HG02970 (cell line): ENCODE data around the gene TIA1.
A peak's percentile ranks its signal among the peaks of the same experiment; 100 is the strongest.
"Not testable (repeated sequence)": the region's sequence is repeated elsewhere in the genome, so short reads cannot be mapped to it uniquely, and the experiment has no call there.

ENCODE experiments used
- ATAC-seq: cut with Tn5 transposase; IDR thresholded peaks from one replicate; pipeline ENCODE4 v1.9.1; 2021; ENCODE audit warnings: mild to moderate bottlenecking, moderate library complexity, moderate number of reproducible peaks; ENCODE audit not compliant: unreplicated experiment, low FRiP score

Gene TIA1

GRCh38 chr2:70226781-70227180 lies 21.6 kb downstream of the TIA1 start:
- ATAC-seq: no peak

DNA sequence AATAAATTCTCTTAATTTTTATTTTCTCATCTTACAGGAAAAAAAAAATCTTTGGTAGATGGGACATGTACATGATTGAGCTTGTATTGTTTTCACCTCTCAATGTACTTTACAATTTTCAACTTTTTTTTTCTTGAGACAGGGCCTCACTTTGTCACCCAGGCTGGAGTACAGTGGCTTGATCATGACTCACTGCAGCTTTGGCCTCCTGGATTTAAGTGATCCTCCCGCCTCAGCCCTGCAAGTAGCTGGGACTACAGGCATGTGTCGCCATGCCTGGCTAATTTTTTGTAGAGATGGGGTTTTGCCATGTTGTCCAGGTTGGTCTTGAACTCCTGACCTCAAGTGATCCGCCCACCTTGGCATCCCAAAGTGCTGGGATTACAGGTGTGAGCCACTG lies 25.1 kb downstream of the TIA1 start:
- not testable (repeated sequence) for ATAC-seq

DNA sequence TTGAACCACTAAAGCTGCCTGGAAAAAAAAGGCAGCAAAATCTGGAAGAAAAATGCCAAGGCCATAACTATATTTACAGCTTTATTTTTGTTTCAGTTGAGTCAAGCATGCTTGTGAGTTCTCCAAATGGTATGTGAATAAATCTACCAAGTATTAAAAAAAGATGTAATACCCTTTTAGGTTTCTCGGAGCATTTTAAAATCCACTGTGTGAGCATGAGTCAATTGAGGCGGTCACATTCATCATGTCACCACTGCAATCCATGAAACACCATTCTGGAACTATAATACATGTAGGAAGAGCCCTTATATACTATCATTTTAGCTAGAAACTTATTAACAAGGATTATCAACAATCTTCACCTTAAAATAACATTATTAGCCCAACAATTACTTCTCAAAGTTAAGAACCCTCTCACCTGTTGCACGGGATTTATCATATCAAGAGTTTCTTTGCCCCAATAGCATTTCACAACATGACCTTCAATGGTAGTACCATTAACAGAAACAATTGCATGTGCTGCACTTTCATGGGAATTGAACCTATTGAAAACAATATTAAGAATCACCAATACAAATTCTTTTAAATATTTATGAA lies 33.4 kb downstream of the TIA1 start:
- no peak for ATAC-seq

- no peak for ATAC-seq
These were observed 34.1 kb downstream of the TIA1 start for GRCh38 chr2:70214365-70214764.

- no peak for ATAC-seq
These were observed 36.0 kb downstream of the TIA1 start for GRCh38 chr2:70212298-70212932.

DNA sequence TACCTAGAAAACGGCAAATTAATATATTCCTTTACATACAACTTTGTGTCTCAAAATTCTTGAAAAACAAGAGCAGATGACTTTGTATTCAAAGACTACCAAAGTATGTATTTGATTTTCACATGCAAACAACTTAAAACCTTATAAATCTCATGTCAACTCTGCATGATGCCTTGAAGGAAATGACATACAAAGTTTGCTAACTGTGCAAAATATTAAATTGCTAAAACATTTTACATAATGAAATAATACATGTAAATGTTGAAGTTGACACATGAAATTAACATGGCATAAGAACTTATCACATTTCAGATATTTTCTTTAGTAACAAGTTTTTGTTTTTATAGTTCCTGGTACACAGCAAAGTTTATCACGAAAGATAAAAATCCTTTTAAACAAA lies 36.8 kb downstream of the TIA1 start:
- ATAC-seq: no peak

DNA sequence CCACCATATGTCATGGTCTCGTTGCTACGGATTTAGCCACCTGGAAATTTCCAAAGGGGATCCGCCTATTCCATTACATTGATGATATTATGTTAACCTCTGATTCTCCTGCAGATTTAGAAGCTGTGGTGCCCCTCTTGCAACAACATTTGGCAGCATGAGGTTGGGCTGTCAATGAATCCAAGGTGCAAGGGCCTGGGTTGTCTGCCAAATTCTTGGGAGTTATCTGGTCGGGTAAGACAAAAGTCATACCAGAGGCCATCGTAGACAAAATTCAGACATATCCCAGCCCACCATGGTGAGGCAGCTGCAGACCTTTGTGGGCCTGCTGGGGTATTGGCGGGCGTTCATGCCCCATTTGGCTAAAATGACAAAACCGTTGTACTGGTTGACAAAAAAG lies 44.0 kb downstream of the TIA1 start:
- no peak for ATAC-seq

GRCh38 chr2:70203086-70203485 lies 45.3 kb downstream of the TIA1 start:
- no peak for ATAC-seq

- no peak for ATAC-seq
These were observed 46.1 kb downstream of the TIA1 start for GRCh38 chr2:70202236-70202806.

DNA sequence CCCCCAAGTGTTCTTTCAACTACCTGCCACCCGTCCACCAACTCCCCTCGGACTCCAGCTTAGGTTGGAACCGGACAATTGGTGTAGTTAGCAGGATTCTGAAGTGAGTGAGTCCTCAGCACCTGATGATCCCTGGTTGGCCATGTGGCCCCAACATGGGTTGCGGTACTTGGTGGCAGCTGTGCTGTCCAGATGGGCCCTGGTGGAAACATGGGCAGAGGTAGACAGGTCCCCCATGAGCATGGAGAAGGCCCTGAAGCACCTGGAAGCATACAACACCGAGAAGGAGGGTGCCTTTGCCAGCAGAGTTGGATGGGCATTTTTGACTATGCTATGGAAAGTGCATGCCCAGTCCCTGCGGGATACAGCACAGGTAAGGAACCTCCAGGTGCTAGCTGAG lies 46.6 kb downstream of the TIA1 start:
- no peak for ATAC-seq

DNA sequence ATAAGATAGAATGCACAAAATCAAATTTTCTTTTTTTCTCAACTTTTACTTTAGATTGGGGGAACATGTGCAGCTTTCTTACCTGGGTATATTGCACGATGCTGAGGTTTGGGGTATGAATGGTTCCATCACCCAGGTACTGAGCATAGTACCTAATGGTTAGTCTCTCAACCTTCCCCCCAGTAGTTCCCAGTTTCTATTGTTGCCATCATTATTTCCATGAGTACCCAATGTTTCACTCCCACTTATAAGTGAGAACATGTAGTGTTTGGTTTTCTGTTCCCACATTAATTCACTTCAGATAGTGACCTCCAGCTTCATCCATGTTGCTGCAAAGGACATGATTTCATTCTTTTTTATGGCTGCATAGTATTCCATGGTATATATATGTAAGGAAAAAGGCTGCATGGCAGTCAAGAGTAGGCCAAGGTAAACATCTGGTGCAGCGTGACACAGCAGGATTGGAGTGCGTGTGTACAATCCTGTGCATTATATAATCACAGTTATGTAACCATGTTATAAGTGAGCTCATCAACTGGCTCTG lies 47.1 kb downstream of the TIA1 start:
- no peak for ATAC-seq

- no peak for ATAC-seq
These were observed 49.0 kb downstream of the TIA1 start for GRCh38 chr2:70199320-70199864.

DNA sequence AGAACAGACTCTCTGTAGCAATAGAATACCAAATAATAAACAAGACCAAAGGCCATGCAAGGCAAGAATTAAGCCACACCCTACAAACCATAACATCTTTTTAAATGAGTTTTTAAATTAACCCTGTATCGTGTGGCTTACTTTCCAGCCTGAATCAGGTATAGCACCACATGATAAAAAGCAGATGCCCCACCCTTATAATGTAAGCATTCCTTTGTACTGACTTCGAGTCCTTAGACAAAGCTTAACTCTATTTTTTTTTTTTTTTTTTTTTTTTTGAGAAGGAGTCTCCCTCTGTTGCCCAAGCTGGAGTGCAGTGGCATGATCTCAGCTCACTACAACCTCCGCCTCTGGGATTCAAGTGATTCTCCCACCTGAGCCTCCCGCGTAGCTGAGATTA lies 55.9 kb downstream of the TIA1 start:
- ATAC-seq: no peak

- no peak for ATAC-seq
These were observed 57.1 kb downstream of the TIA1 start for GRCh38 chr2:70191244-70191735.

GRCh38 chr2:70190418-70191243 lies 57.8 kb downstream of the TIA1 start, which contains the start of gene C2orf42:
Gene C2orf42 (minus strand): TSS chr2:70191019. CDS start chr2:70181985, 9,034 bp downstream.
- peak; percentile 85 for ATAC-seq

DNA sequence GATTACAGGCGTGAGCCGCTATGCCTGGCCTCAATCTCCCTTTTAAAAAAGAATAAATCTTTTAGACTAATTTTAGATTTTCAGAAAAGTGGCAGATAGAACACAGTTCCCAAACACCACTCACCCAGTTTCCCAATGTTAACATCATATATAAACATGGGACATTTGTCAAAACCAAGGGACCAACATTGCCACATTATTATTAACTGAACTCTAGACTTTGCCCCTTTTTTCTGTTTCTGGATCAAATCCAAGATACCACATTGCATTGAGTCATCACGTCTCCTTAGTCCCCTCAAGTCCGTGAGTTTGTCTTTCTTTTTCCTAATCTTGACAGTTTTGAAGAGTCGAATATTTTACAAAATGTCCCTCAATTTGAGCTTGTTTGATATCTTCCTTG lies 60.0 kb downstream of the TIA1 start:
- ATAC-seq: no peak

GRCh38 chr2:70187170-70187569 lies 61.3 kb downstream of the TIA1 start:
- ATAC-seq: not testable (repeated sequence)

DNA sequence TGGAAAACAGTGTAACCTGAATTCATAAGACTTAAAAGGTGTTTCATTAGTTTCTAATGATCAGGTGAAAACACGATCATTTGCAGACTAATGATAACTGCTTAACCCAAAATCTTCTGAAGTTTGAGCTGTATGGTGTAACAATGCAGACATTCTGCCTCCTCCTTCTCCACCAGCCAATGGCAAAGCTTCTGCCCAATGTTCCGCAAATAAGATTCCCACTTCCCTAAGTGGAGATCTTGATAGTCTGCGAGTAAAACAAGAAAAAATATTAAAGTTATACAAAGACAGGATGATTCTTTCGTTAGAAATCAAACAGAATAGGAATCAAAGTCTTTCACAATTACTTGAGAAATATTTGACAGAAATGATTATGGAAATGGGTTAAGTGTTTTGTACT lies 65.7 kb downstream of the TIA1 start:
- no peak for ATAC-seq

DNA sequence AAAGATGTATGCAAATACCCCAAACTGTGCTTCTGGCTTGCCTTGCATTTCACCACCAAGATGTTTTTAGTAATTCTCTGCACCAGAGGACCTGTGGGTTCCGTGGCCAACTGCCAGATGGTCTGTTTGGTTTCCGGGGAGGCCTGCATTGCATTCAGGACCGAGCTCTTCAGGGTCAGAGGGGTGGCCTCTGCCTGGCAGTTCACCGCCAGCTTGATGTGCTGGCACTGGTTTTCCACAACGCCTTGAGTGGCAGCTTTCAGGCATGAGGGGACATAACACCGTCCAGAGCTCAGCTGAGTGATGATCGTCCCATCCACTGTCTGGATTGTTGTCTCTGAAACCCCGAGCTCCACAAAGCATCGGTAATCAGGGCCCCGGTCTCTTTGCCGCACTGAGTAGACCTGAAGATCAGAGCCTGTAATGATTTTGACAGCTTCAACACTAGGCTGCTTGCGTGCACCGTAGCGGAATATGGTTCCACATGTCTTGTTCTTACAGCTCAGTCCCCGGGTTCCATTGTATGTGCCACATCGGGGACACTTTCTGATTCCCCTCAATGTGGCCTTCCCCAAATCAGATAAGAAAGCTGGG lies 67.0 kb downstream of the TIA1 start:
- no peak for ATAC-seq

DNA sequence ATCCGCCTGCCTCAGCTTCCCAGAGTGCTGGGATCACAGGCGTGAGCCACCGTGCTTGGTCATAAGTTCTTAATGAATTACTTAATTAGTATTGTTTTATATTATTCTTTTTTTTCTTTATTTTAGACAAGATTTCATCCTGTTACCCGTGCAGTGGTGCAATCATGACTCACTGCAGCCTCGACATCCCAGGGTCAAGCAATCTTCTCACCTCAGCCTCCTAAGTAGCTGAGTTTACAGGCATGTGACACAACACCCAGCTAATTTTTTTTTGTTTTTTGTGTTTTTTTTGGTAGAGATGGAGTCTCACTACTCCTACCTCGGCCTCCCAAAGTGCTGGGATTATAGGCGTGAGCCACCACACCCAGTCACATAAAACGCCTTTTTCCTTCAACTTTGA lies 74.9 kb downstream of the TIA1 start:
- no peak for ATAC-seq
